Omental fat pad (tissue), 4 donors: ENCODE measurements around the gene CORO6. TPM values are rescaled to one million over a fixed set of nuclear protein-coding genes. Genes with fewer than 3 reads are reported as not detected.

Source experiments
- ATAC-seq: fragments of 150-250 bp; one replicate; pipeline ENCODE4 v1.9.1; 2016; ENCODE audit warnings: mild to moderate bottlenecking, moderate library complexity; ENCODE audit not compliant: low FRiP score
- DNase-seq: peaks from one replicate; pipeline ENCODE4 v3.0.0-alpha.2; 2019; ENCODE audit warnings: low spot score
- total RNA-seq, 4 donors: library from RNA; depleted of rRNA; stranded (reverse); fragments of >200 nt; gene quantifications; one replicate each; pipeline ENCODE4 v1.1.0, GENCODE V29; 2016
- TF ChIP-seq, protein P1 (sequence below), 3 donors: fragments of 450-650 bp; IDR thresholded peaks; one replicate each; pipeline ENCODE4 v1.5.1; 2016 to 2017; ENCODE audit warnings: antibody characterized with exemption in 3 of 3, mild to moderate bottlenecking in 3 of 3, moderate library complexity in 2 of 3

The CORO6 gene
- total RNA-seq, 4 donors from 2014 or later, result 10.7 to 45.9 (median 14.1) TPM

DNA sequence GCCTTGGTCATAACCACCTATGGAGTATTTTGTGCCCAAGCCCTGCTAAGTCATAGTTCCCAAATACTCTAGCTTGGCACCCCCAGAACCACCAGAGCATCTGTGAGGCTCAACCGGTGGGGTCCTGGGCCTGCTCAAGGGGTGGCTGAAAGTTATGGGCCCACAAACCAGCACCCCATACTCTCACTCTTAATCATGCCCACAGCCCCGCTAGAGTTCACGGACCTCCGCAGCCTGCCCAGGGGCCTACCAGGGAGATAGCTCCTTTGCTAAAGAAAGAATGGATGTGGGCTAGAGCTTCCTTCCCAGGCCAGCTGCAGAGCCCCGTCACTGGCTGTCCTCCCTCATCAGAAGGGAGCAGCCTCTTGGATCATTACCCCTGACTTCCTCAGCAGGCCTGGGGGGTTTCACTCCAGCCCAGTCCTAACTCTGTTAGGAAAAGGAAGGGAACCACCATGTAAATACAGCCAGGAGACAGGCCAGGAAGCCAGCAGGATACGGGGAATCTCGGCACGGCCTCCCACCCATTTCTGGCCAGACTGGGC lies 34.6 kb downstream of the CORO6 start:
- ATAC-seq (no peak), DNase-seq (no peak)
- TF ChIP-seq, protein P1, sequence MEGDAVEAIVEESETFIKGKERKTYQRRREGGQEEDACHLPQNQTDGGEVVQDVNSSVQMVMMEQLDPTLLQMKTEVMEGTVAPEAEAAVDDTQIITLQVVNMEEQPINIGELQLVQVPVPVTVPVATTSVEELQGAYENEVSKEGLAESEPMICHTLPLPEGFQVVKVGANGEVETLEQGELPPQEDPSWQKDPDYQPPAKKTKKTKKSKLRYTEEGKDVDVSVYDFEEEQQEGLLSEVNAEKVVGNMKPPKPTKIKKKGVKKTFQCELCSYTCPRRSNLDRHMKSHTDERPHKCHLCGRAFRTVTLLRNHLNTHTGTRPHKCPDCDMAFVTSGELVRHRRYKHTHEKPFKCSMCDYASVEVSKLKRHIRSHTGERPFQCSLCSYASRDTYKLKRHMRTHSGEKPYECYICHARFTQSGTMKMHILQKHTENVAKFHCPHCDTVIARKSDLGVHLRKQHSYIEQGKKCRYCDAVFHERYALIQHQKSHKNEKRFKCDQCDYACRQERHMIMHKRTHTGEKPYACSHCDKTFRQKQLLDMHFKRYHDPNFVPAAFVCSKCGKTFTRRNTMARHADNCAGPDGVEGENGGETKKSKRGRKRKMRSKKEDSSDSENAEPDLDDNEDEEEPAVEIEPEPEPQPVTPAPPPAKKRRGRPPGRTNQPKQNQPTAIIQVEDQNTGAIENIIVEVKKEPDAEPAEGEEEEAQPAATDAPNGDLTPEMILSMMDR (IDR thresholded peaks at IDR 0.05), result no peak

DNA sequence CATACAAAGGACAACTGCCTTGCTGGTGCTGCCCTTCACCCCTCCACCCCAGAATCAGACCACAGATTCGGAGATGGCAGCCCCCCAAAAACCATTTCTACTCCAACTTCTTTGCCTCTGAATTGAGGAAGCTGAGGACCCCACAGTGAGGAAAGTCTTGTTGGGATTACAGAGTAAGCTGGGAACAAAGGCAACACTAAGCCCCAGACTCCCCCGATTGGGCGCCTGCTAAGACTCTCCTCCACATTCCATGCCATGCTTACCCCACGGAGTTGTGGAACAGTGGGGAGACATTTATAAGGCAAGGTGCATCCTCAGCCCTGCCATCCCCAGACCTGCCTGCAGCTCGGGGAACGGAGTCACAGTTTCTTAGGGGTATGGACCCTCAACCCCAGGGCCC lies 35.1 kb downstream of the CORO6 start:
- DNase-seq (no peak), ATAC-seq (no peak)
- TF ChIP-seq, protein P1 (IDR thresholded peaks at IDR 0.05), result no peak

DNA sequence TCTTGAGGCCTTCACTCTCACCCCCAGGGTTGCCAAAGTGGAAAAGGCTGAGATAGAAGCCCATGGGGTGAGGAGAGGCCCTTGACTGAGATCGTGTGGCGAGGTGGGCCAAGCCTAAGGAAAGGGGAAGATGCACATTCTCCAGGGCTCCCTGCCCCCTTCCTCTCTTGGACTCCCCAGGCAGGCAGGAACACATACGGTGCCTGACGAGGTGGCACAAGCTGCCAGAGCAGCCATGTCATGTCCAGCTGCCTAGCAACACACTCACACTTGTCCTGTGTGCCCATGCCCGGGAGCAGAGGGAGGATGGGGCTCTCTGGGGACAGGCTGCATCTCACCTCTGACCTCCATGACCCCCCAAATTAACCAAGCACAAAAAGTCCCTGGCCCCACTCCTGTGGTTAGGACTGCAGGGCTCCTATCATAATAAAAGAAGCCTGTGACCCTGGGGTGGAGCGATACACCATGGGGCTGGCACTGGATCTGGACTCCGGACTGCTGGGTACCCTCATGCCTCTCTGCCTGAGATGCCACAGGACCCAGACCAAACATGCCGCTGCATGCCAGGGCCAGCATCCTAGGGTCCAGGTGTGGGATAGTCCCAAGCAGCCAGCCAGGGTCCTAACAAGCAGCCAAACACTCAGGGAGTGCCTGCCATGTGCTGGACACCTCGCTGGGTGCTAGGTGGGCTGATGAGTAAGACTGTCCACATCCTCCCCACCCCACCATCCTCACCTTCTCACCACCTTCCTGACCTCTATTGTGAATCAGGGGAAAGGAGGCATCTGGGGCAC lies 35.8 kb downstream of the CORO6 start:
- TF ChIP-seq, protein P1 (IDR thresholded peaks at IDR 0.05), result no peak
- DNase-seq (no peak), ATAC-seq (no peak)

DNA sequence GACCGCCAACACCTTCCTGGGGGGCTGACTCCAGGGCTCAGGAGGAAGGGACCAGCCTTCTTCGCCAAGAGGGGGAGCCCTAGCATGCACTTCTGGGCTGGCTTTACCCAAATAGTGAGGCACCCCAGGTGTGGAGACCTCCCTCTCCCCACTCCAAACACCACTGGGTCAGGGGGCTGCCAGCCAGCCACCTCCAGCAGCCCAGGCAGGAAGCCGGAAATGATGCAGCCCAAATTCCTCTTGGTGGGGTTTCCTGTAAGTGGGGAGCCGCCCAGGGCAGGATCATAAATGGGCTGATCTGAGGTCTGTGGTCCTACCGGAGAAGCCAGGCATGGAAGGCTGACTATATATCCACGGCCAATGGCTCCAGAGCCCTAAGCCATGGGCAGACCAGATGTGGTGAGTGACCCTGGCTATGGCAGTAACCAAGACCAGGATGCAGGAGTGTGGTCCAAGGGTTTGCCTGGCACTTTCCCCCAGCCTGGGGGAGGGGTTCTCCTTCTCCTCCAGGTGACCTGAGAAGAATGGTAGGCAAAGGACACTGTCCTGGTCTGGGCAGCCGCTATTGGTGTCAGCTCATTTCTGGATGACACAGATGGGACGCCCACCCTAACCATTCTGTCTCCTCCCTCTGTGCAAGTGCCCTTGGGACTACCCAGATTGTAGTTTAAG lies 37.5 kb downstream of the CORO6 start:
- ATAC-seq, result no peak
- TF ChIP-seq, protein P1 (IDR thresholded peaks at IDR 0.05), result no peak
- no peak for DNase-seq

DNA sequence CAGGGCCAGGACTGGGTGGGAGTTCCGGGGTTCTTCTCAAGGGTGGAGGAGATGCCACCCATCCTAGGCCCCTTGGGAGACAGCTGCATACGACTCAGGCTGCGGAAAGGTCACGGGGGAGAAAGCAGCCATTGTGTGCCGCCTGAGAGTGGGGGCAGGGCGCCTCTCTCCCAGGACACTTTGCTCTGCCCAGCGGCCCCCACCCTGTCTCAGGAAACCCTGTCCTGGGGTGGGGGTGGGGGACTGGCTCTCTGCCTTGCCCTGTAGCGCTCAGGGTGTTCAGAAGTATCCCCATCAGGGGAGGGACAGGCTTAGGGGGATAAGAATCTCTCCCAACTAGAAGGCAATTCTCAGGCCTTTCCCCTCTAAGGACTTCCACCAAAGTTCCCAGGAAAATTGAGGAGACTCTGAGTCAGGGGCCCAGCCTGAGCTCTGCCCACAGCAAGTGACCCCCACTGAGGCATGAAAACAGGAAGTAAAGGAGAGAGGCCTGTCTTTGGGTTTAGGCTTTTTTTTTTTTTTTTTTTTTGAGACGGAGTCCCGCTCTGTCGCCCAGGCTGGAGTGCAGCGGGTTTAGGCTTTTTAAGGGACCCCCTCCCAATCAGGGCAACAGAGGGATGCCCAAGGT lies 38.1 kb downstream of the CORO6 start:
- TF ChIP-seq, protein P1 (IDR thresholded peaks at IDR 0.05), result no peak
- ATAC-seq, result no peak
- DNase-seq, result no peak

DNA sequence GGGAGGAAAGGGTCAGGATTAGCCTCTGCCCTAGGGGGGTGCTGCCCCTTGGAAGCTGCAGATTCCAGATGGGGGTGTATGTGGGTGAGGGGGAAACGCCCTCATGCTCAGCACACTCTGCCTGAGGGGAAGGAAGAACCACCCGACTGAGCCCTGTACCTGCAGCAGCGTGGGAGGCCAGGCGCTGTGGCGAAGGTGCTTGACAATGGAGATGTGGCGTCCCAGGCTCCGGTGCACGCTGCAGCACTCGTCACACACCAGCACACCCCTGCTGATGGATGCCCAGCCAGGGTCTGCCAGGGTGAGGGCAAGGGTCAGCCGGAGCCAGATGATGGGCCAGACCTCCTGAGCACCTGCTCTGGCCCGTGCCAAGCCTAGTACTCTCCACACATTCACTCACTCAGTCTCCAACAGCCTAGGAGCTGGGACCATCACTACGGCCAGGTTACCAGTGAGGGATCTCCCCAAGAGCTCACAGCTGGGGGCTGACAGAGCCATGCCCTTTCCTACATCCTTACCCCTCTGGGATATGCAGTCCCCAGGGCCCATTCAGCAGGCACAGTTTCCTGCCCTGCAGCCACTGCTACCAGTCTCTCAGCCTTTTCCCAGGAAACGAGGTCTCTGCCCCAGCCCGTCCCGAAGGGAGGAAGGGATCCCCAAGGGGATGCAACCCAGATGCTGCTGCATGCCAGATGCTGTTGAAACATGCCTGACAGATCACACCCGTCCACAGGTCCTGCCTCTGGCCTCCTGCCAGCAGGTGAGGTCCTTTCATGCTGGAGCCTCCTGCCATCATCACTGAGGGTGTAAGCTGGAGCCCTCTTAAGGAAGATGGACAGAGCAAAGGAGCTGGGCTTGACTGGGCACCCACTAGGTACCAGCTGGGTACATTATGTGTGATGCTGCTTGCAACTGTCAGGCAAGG lies 39.1 kb downstream of the CORO6 start:
- TF ChIP-seq, protein P1 (IDR thresholded peaks at IDR 0.05), result no peak
- DNase-seq (no peak), ATAC-seq (no peak)
